HPDE6-E6E7 (cell line): ENCODE measurements around the gene SLC4A11.
A peak's percentile ranks its signal among the peaks of the same experiment; 100 is the strongest.

Source experiments
- DNase-seq: peaks from one replicate; pipeline ENCODE4 v3.0.0; 2011; ENCODE audit warnings: missing footprints; ENCODE audit errors: extremely low spot score

Gene SLC4A11

DNA sequence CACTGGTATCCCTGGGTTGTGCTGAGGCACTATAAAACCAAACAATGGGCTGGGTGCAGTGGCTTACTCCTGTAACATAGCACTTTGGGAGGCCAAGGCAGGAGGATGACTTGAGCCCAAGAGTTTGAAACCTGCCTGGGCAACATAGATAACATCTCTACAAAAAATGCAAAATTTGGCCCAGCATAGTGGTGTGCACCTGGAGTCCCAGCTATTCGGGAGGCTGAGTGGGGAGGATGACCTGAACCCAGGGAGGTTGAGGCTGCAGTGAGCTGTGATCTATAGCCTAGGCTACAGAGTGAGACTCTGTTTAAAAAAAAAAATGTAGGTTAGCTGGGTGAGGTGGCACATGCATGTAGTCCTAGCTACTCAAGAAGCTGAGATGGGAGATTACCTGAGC lies 7.7 kb upstream of the SLC4A11 start:
- no peak for DNase-seq

DNA sequence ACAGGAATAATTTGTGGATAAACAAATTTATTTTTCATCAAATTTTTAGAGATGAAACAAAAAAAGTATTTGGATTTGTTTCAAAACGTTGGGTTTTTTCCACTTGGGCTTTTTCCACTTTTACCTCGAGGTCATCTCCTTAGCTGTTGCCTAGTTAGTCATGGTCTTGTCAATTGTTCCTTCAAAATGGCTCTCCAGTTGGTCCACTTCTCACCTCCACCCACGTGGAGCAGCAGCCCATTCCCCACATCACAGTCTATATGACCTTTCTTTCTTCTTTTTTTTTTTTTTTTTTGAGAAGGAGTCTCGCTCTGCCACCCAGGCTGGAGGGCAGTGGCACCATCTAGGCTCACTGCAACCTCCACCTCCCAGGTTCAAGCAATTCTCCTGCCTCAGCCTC lies 6.7 kb upstream of the SLC4A11 start:
- DNase-seq: no peak

- DNase-seq: no peak
These were observed 6.2 kb upstream of the SLC4A11 start for GRCh38 chr20:3245156-3245555.

DNA sequence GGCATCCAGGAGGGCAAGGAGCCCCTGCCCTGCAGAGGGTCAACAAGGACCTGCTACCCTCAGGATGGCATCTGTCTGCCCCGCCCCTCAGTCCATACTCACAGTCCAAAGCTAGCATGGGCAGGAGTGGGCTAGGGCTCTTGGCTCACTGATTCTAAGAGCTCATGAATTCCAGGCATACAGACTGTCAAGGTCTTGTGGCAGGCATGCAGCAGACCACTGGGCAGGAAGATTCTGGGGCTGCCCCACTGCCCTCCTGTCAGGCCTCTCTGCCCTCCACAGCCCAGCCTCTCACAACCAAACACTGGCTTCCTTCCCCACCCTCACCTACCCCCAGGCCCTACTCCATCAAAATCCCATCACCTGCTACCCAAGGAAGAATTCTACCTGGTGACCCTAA lies 5.6 kb upstream of the SLC4A11 start:
- no peak for DNase-seq

DNA sequence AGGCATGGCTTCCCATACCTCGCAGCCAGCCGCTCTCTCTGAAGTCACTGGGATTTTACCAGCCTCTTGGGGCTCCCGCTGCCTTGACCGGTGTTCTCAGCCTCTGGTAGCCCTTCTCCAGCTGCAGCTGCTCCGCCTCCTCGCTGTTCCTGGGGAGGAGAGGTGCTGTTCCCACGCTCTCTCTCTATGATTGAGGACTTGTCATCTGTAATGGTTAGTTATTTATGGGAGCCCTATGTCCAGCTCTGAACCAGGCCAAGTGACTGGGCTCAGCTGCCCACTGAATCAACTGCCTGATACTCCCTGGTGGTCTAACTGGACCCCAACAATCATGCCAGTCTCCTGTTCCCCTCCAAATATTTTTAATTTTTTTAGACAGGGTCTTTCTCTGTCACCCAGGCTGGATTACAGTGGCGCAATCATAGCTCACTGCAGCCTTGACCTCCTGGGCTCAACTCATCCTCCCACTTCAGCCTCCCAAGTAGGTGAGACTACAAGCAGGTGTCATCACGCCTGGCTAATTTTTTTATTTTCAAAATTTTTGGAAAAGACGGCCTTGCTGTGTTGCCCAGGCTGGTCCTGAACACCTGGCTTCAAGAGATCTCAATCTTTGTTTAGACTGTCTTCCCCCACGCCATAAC lies 4.8 kb upstream of the SLC4A11 start:
- DNase-seq: no peak

- DNase-seq: no peak
These were observed 3.2 kb upstream of the SLC4A11 start for GRCh38 chr20:3242172-3242692.

DNA sequence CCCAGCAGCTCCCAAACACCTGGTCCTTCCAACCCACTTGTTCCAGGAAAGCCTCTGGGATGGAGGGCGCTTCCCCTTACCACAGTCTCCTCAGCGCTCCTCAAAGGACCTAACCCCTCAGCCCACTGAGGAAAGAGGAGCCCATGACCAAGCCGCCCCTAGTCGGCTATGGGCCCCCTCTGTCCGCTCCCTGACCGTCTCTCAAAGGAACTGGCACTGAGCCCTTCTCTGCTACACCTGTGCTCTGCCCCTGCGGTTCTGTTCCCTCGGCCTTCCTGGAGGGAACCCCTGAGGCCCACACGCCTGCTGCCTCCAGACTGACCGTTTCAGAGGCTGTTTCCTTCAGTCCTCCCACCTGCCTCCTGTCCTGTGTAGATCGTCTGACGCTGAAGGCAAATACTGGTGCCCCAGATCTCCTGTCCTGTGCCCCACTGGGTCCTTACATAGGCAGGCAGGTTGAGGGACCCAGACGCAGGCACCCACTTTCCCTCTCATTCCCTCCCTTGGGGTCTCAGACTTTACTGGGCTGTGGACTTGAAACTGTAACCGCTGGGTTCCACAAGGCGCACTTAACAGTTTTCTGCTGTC lies 1.9 kb upstream of the SLC4A11 start:
- DNase-seq: no peak

GRCh38 chr20:3239867-3240775 lies 1.1 kb upstream of the SLC4A11 start:
- DNase-seq: no peak

DNA sequence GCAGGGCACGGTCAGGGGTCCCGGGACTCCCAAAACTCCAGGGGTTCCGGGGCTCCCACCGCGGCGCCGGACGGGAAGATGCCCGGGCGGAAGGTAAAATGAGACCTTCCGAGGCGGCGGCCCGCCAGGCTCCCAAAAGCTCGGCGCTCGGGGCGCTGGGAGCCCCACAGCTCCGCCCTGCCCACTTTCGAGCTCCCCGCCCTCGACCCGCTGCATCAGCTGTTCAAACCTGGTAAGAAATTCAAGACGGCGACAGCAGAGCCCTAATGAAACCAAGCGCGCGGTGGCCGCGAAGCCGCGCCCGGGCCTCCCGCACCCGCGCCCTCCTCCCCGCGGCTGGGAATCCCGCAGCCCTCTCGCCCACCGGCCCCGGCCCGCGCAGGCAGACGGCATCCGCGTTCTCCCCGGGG lies 369 bp downstream of the SLC4A11 start:
- DNase-seq: peak; percentile 73

- DNase-seq: no peak
These were observed 903 bp downstream of the SLC4A11 start for GRCh38 chr20:3237958-3238615.

DNA sequence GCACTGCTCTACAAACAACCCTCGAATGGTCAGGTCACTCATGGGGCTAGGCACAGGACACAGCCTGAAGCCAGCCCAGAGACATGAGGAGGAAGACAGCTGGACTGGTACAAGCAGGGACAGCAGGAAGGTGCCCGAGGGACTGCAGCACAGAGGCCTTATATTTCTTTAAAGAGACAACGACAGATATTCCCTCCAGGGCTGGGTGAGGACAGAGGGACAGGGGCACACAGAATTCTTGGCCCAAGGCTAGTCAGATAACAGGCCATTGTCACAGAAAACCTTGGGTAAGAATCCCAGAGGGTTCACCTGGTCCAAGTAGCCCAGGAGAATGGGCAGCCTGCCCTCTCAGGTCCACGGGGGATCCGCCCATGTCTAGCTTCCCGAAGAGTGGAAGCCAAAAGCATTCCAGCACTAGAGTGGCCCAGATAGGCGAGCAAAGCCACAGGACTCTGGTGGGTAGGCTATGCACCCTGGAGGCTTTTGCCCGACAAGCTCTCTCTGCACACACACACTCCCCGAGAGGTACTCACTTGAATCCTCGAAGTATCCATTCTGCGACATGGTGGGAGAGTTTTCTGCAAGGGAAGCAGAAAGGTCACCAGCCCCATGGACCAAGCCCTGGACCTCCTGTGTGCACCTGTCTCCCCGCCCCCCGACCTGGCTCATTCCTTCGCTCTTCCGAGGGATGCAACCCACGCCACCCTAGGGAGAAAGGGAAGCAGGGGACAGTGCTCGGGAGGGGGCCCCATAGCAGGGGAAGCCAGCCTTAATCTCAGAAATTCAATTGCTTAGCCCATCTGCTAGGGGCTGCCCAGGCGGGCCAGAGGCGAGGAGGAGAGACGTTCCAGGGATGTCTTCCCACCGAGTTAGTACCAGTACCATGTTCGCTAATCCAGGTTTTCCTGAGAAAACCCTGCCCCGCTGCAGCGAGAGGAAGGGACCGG lies 1.7 kb downstream of the SLC4A11 start:
- DNase-seq: no peak

DNA sequence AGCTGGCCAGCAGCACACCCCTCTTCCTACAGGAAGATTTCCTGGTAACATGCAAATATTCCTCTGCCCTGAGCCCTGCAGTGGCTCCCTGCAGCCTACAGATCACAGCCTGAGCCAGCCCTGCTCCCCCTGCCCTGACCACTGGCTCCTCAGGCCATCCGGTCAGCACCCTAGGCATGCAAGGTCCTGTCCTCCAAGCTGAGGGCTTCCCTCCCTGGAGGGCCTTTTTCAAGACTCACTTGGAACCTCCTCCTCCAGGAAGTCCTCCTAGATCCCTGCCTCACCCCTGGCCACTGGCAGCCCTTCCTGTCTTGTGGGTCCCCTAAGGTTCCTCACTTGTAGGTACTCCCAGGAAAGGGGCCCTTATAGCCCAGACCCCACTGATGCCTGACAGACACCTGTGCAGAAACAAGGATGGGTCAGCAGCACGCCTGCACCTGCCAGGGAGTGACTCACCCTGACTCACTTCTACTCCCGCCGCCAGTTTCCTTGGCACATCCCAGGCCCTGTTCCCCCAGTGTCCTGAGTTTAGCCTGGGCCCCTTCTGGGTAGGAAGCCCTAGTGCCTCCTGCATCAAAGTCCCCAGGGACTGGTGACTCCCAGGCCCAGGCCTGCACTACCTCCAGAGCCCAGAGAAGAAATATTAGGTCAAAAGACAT lies 3.2 kb downstream of the SLC4A11 start:
- peak; percentile 99 for DNase-seq

DNA sequence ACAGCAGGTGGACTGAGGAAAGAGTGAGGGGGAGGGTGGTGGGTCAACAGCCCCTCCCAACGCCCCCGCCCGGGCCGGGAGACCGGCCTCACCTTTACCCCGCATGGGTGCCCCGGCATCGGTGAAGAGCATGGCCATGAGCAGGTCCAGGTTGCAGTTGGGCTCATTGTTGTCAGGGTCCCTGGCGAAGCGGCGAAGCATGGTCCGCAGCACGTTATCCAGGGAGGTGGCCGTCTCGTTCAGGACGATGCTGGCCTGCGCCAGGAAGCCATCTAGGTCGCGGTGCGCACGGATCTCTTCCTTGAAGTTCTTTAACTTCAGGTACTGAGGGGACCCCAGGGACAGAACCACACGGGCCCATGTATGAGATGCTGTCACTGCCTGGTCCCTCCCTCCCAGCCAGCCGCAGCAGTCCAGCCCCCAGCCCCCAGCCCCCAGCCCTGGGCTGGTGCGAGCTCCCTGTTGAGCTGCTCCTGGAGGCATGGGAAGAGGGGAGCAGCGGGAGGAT lies 4.9 kb downstream of the SLC4A11 start:
- no peak for DNase-seq

GRCh38 chr20:3233131-3233990 lies 5.6 kb downstream of the SLC4A11 start:
- DNase-seq: no peak

- DNase-seq: no peak
These were observed 7.0 kb downstream of the SLC4A11 start for GRCh38 chr20:3231889-3232588.

- DNase-seq: no peak
These were observed 7.9 kb downstream of the SLC4A11 start for GRCh38 chr20:3231116-3231515.

DNA sequence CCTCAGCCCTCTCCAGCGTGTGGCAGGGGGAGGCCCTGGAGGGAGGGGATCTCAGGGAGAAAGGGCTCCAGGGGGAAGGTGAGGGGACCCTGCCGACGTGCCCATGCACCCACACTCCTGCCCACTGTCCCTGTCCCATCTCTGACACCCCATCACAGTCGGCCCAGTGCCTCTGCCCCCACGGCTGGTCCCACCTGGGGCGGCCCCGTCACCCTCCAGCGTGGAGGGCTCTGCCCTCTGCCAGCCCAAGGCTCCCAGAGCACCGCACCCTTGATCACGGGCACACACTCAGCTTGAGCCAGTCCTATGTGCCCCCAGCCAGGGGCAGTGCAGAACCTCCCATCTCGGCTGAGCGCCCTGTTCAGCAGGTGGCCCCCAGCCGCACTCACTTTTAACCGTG lies 9.2 kb downstream of the SLC4A11 start:
- DNase-seq: no peak

DNA sequence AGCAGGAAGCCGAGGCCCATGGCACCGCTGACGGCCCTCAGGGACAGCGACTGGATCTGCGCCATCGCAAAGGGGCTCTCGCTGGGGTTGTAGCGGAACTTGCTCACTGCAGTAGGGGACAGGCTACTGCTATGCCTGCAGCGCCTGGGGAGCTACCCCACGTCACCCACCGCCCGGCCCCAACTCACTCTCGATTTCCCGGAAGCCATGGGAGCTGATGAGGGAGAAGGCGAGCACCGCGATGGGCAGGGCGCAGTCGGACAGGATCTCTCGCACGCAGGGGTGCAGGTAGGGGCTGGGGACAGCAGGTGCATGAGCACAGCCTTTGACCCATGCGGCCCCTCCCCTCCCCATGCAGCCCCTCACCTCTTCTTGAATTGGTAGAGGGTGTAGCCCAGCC lies 9.8 kb downstream of the SLC4A11 start:
- no peak for DNase-seq

DNA sequence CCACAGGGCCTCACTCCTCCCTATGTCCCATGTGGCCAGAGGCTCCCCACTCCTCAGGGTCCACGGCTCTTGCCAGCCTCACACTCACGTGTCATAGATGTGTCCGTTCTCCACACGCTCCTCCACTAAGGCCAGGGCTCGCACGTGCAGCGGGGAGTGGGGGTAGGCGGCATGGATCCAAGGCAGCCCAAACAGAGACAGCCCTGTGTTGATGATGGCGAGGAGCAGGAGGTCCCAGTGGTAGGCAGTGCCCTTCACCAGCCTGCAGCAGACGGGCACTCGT lies 10.3 kb downstream of the SLC4A11 start:
- DNase-seq: no peak
